Endothelial cell of umbilical vein (primary cell): ENCODE measurements around the gene TENM4. TPM values are rescaled to one million over a fixed set of nuclear protein-coding genes. Genes with fewer than 3 reads are reported as not detected.

Source experiments
- BruUV-seq: library from RNA; stranded (reverse); fragments of 400-500 nt; replicated peaks from 2 replicates; lab custom pipeline; 2021; lab: Mats Ljungman, UMichigan
- CTCF ChIA-PET: fragments of 300-600, 350-600 bp; sonication (Branson Sonifier 250); formaldehyde crosslinking; loops from one replicate; lab custom pipeline; 2021; ENCODE audit warnings: antibody characterized with exemption, inconsistent platforms; lab: Charles Lee
- POLR2A ChIA-PET: fragments of 300-600, 350-600 bp; sonication (Branson Sonifier 250); formaldehyde crosslinking; loops from one replicate; lab custom pipeline; 2021; ENCODE audit warnings: antibody characterized with exemption, inconsistent platforms; lab: Charles Lee
- DNase-seq: peaks from one replicate; pipeline ENCODE4 v3.0.0-alpha.2; 2011; ENCODE audit warnings: low read depth, low spot score
- FAIRE-seq: peaks from 2 replicates; lab custom pipeline; 2011; peaks lifted over from hg19 to GRCh38; lab: Jason Lieb, UNC
- H2AFZ ChIP-seq: 2 replicates; pipeline ENCODE4 v1.6.0; 2012; ENCODE audit warnings: low read depth, low read length, control low read depth, inconsistent platforms
- H3K27ac ChIP-seq: 2 replicates; pipeline ENCODE4 v1.5.1; 2011; ENCODE audit warnings: low read depth, mild to moderate bottlenecking, control low read depth, low read length, moderate library complexity; ENCODE audit not compliant: insufficient read depth
- H3K27me3 ChIP-seq, 2 experiments: 2 replicates each; pipeline versions ENCODE4 v1.6.0 to v1.6.1; 2011; ENCODE audit warnings: low read length in 2 of 2, mixed read lengths in 1 of 2; ENCODE audit not compliant: control insufficient read depth in 2 of 2, insufficient read depth in 2 of 2
- H3K36me3 ChIP-seq, 2 experiments: 2 replicates in 1 of 2; 3 replicates in 1 of 2; pipeline ENCODE4 v1.5.1; 2011; ENCODE audit warnings: low read length in 2 of 2, mild to moderate bottlenecking in 1 of 2, moderate library complexity in 1 of 2; ENCODE audit not compliant: control insufficient read depth in 2 of 2, insufficient read depth in 2 of 2; ENCODE audit errors: extremely low read depth in 1 of 2
- H3K4me1 ChIP-seq: 3 replicates; pipeline ENCODE4 v1.5.1; 2011; ENCODE audit warnings: mild to moderate bottlenecking, low read length; ENCODE audit not compliant: control insufficient read depth, insufficient read depth; ENCODE audit errors: extremely low read depth
- H3K4me2 ChIP-seq: 2 replicates; pipeline ENCODE4 v1.6.1; 2011; ENCODE audit warnings: low read length, control low read depth, mixed read lengths; ENCODE audit not compliant: insufficient read depth
- H3K4me3 ChIP-seq, 3 experiments: fragments of 200-600 bp in 1 of 3; sonication (generic), shearing (Covaris generic) in 1 of 3; replicated peaks in 1 of 3; 2 replicates each; pipeline ENCODE4 v1.5.1; 2011 to 2016; ENCODE audit warnings: control low read depth in 3 of 3, low read length in 3 of 3, mild to moderate bottlenecking in 2 of 3, inconsistent platforms in 1 of 3, low read depth in 1 of 3, moderate library complexity in 1 of 3; ENCODE audit not compliant: insufficient read depth in 1 of 3
- H3K79me2 ChIP-seq: 2 replicates; pipeline ENCODE4 v1.6.0; 2012; ENCODE audit warnings: low read length, inconsistent platforms; ENCODE audit not compliant: control insufficient read depth, insufficient read depth
- H3K9ac ChIP-seq: replicated peaks from 2 replicates; pipeline ENCODE3; 2011; ENCODE audit warnings: low read length, control low read depth; ENCODE audit not compliant: insufficient read depth; ENCODE audit errors: extremely low read depth
- H3K9me1 ChIP-seq: replicated peaks from 3 replicates; pipeline ENCODE4 v1.6.0; 2011; ENCODE audit warnings: mild to moderate bottlenecking, low read length; ENCODE audit not compliant: control insufficient read depth, insufficient read depth; ENCODE audit errors: extremely low read depth
- H3K9me3 ChIP-seq: replicated peaks from 2 replicates; pipeline ENCODE4 v1.5.1; 2012; ENCODE audit warnings: low read length, inconsistent platforms; ENCODE audit not compliant: control insufficient read depth, insufficient read depth
- H4K20me1 ChIP-seq: replicated peaks from 2 replicates; pipeline ENCODE3; 2011; ENCODE audit warnings: mild to moderate bottlenecking, low read length; ENCODE audit not compliant: control insufficient read depth, insufficient read depth; ENCODE audit errors: extremely low read depth
- CTCF ChIP-seq, 2 donors: IDR thresholded peaks; 1 replicate in 1 of 2; 2 replicates in 1 of 2; pipeline ENCODE4 v1.5.1; 2011; ENCODE audit warnings: low read length in 2 of 2, mild to moderate bottlenecking in 2 of 2, moderate library complexity in 2 of 2, control low read depth in 1 of 2, inconsistent platforms in 1 of 2, low read depth in 1 of 2; ENCODE audit not compliant: insufficient read depth in 1 of 2; ENCODE audit errors: extremely low read depth in 1 of 2
- EZH2 ChIP-seq: IDR thresholded peaks from 2 replicates; pipeline ENCODE4 v1.6.1; 2012; ENCODE audit warnings: borderline replicate concordance, low read depth, mild to moderate bottlenecking, moderate library complexity, low read length, inconsistent platforms; ENCODE audit not compliant: severe bottlenecking
- FOS ChIP-seq: IDR thresholded peaks from 2 replicates; pipeline ENCODE4 v1.6.1; 2011; ENCODE audit warnings: mild to moderate bottlenecking, low read length, moderate library complexity, borderline replicate concordance; ENCODE audit not compliant: insufficient read depth
- GATA2 ChIP-seq: IDR thresholded peaks from 2 replicates; pipeline ENCODE4 v1.7.0; 2011; ENCODE audit warnings: low read depth, mild to moderate bottlenecking, moderate library complexity, mixed read lengths, low read length; ENCODE audit not compliant: insufficient read length, insufficient read depth
- JUN ChIP-seq: IDR thresholded peaks from 2 replicates; pipeline ENCODE4 v1.6.1; 2011; ENCODE audit warnings: borderline replicate concordance, low read depth; ENCODE audit not compliant: insufficient read length, insufficient read depth
- MAX ChIP-seq: IDR thresholded peaks from 2 replicates; pipeline ENCODE4 v1.6.1; 2011; ENCODE audit not compliant: insufficient read depth, insufficient read length
- MYC ChIP-seq: IDR thresholded peaks from one replicate; pipeline ENCODE4 v1.6.1; 2011; ENCODE audit warnings: mild to moderate bottlenecking, low read depth, low read length
- POLR2A ChIP-seq: IDR thresholded peaks from 2 replicates; pipeline ENCODE4 v1.6.1; 2012; ENCODE audit warnings: low read depth, mild to moderate bottlenecking, control low read depth, low read length
- POLR2AphosphoS5 ChIP-seq: IDR thresholded peaks from 2 replicates; pipeline ENCODE4 v1.6.1; 2012; ENCODE audit warnings: low read depth, mild to moderate bottlenecking, control low read depth, low read length, moderate library complexity; ENCODE audit not compliant: insufficient read depth
- dilution Hi-C: fragments of 300-500 bp; cut with MboI; formaldehyde crosslinking; loops from one replicate; pipeline ENCODE4 v1.15.0; 2019; ENCODE audit warnings: low sequenced_read_pairs; ENCODE audit not compliant: extremely low pct_ligation_motif_present
- intact Hi-C: fragments of 100-400 bp; cut with micrococcal nuclease; formaldehyde crosslinking; loops from one replicate; pipeline ENCODE4 v1.10.0; 2022
- polyA plus RNA-seq, 4 experiments: library from polyadenylated mRNA; depleted of rRNA in 3 of 4; stranded (reverse) in 3 of 4; unstranded in 1 of 4; fragments of >200 nt; gene quantifications; 2 replicates each; pipeline versions ENCODE4 v1.2.1 to v1.2.3, GENCODE V29; 2011 to 2012; ENCODE audit warnings: missing spikeins in 1 of 4
- total RNA-seq: library from RNA; stranded (reverse); gene quantifications from 2 replicates; pipeline ENCODE4 v1.2.3, GENCODE V29; 2021

TENM4 gene
- total and polyA plus RNA-seq, 2 donors (not counting 3 experiments of a cell fraction or from before 2014, with no cell fraction given) = 0.06 to 0.27 TPM

GRCh38 chr11:79375818-79376550 is 64.8 kb downstream of the TENM4 start:
- no TSS peak for BruUV-seq
- no peak for TF ChIP-seq CTCF (IDR thresholded peaks at IDR 0.05; ENCODE audit: extremely low read depth in 1 of 2, insufficient read depth in 1 of 2, low read depth in 1 of 2, low read length in 2 of 2)
- no peak for TF ChIP-seq JUN
- TF ChIP-seq POLR2AphosphoS5 = no peak
- no peak for TF ChIP-seq POLR2A
- no peak for TF ChIP-seq MAX
- no peak for TF ChIP-seq EZH2
- TF ChIP-seq MYC = no peak
- no peak for TF ChIP-seq GATA2
- no peak for TF ChIP-seq FOS
- no peaks in the 10 kb centered on the region for H4K20me1 ChIP-seq
- no peak overlapping the region for H3K9ac ChIP-seq
- H3K36me3 ChIP-seq = no peaks in the 10 kb centered on the region
- no peaks in the 10 kb centered on the region for H3K27me3 ChIP-seq
- H3K9me3 ChIP-seq = no peaks in the 10 kb centered on the region
- intact Hi-C loops (no loop called here), dilution Hi-C loops (no loop called here)
- no peaks in the 10 kb centered on the region for H3K79me2 ChIP-seq
- no peaks in the 10 kb centered on the region for H3K9me1 ChIP-seq
- FAIRE-seq (no peak), DNase-seq (no peak)
- no peak overlapping the region for H3K4me3 ChIP-seq
- no peak overlapping the region for H3K4me2 ChIP-seq
- H2AFZ ChIP-seq = no peak overlapping the region
- no peak overlapping the region for H3K27ac ChIP-seq
- no peaks in the 10 kb centered on the region for H3K4me1 ChIP-seq
- ChIA-PET POLR2A (no interaction called here), CTCF (no interaction called here)
